Mesenchymal stem cell (in vitro differentiated cells and primary cell): ENCODE measurements around the gene PARD3.

ENCODE experiments used
- DNase-seq: peaks from one replicate; pipeline ENCODE4 v3.0.0-alpha.2; 2013
- H2AFZ ChIP-seq: one replicate; pipeline ENCODE4 v1.6.1; 2013; ENCODE audit warnings: low read depth, mild to moderate bottlenecking, control low read depth, inconsistent platforms, low read length, moderate library complexity
- H2AK5ac ChIP-seq: 2 replicates; pipeline ENCODE4 v1.6.1; 2013; ENCODE audit warnings: low read length, moderate library complexity, mild to moderate bottlenecking, inconsistent platforms; ENCODE audit not compliant: severe bottlenecking
- H2BK120ac ChIP-seq: one replicate; pipeline ENCODE4 v1.6.1; 2013; ENCODE audit warnings: low read depth, mild to moderate bottlenecking, inconsistent platforms, low read length, moderate library complexity
- H2BK12ac ChIP-seq, 2 experiments: one replicate each; pipeline ENCODE4 v1.6.1; 2013; ENCODE audit warnings: inconsistent platforms in 2 of 2, low read length in 2 of 2, mild to moderate bottlenecking in 2 of 2, moderate library complexity in 2 of 2, control low read depth in 1 of 2
- H2BK15ac ChIP-seq: one replicate; pipeline ENCODE4 v1.6.1; 2013; ENCODE audit warnings: mild to moderate bottlenecking, low read depth, inconsistent platforms; ENCODE audit not compliant: poor library complexity, severe bottlenecking
- H2BK5ac ChIP-seq: 2 replicates; pipeline ENCODE4 v1.6.1; 2013; ENCODE audit warnings: low read depth, mild to moderate bottlenecking, low read length, control low read depth, inconsistent platforms; ENCODE audit not compliant: poor library complexity, severe bottlenecking
- H3K14ac ChIP-seq, 2 experiments: one replicate each; pipeline ENCODE4 v1.6.1; 2013; ENCODE audit warnings: inconsistent platforms in 2 of 2, low read length in 2 of 2, control low read depth in 1 of 2, mild to moderate bottlenecking in 1 of 2, moderate library complexity in 1 of 2
- H3K18ac ChIP-seq, 2 experiments: one replicate each; pipeline ENCODE4 v1.6.1; 2013; ENCODE audit warnings: inconsistent platforms in 2 of 2, low read length in 2 of 2, control low read depth in 1 of 2, low read depth in 1 of 2, mild to moderate bottlenecking in 1 of 2
- H3K23ac ChIP-seq, 2 experiments: one replicate each; pipeline ENCODE4 v1.6.1; 2013; ENCODE audit warnings: inconsistent platforms in 2 of 2, low read length in 2 of 2, mild to moderate bottlenecking in 2 of 2, moderate library complexity in 2 of 2, control low read depth in 1 of 2
- H3K27ac ChIP-seq: 2 replicates; pipeline ENCODE4 v1.5.1; 2013; ENCODE audit warnings: mild to moderate bottlenecking, moderate library complexity, low read length, control low read depth, inconsistent platforms; ENCODE audit not compliant: poor library complexity, severe bottlenecking
- H3K27me3 ChIP-seq, 2 experiments: 2 replicates each; pipeline versions ENCODE4 v1.6.1 to v1.7.0; 2013; ENCODE audit warnings: low read length in 2 of 2, mild to moderate bottlenecking in 2 of 2, moderate library complexity in 2 of 2, control low read depth in 1 of 2, inconsistent platforms in 1 of 2; ENCODE audit not compliant: control insufficient read depth in 1 of 2, insufficient read depth in 1 of 2
- H3K36me3 ChIP-seq, 2 experiments: 2 replicates each; pipeline versions ENCODE4 v1.6.1 to v1.7.0; 2013; ENCODE audit warnings: low read length in 2 of 2, control low read depth in 1 of 2, inconsistent platforms in 1 of 2, low read depth in 1 of 2, mild to moderate bottlenecking in 1 of 2; ENCODE audit not compliant: insufficient read depth in 2 of 2, control insufficient read depth in 1 of 2
- H3K4ac ChIP-seq, 2 experiments: one replicate each; pipeline ENCODE4 v1.6.1; 2013; ENCODE audit warnings: inconsistent platforms in 2 of 2, low read length in 2 of 2, mild to moderate bottlenecking in 2 of 2, moderate library complexity in 2 of 2, control low read depth in 1 of 2, low read depth in 1 of 2
- H3K4me1 ChIP-seq: 2 replicates; pipeline ENCODE4 v1.6.1; 2013; ENCODE audit warnings: low read depth, low read length, control low read depth; ENCODE audit not compliant: control insufficient read depth, insufficient read depth
- H3K4me2 ChIP-seq: 2 replicates; pipeline ENCODE4 v1.6.1; 2013; ENCODE audit warnings: low read length, mild to moderate bottlenecking, inconsistent platforms; ENCODE audit not compliant: poor library complexity, severe bottlenecking
- H3K4me3 ChIP-seq, 2 experiments: 2 replicates each; pipeline versions ENCODE4 v1.5.1 to v1.7.0; 2013; ENCODE audit warnings: low read length in 2 of 2, mild to moderate bottlenecking in 2 of 2, control low read depth in 1 of 2, low read depth in 1 of 2; ENCODE audit not compliant: insufficient read depth in 1 of 2
- H3K79me1 ChIP-seq: replicated peaks from 2 replicates; pipeline ENCODE4 v1.6.1; 2013; ENCODE audit warnings: mild to moderate bottlenecking, control low read depth, low read length, inconsistent platforms; ENCODE audit not compliant: poor library complexity, severe bottlenecking
- H3K9ac ChIP-seq: 2 replicates; pipeline ENCODE4 v1.7.0; 2013; ENCODE audit warnings: mild to moderate bottlenecking, low read length, moderate library complexity
- H3K9me3 ChIP-seq: 2 replicates; pipeline ENCODE4 v1.7.0; 2013; ENCODE audit warnings: mild to moderate bottlenecking, low read length; ENCODE audit not compliant: control insufficient read depth
- H4K8ac ChIP-seq: one replicate; pipeline ENCODE4 v1.6.1; 2013; ENCODE audit warnings: inconsistent platforms, mild to moderate bottlenecking, low read length, moderate library complexity
- H4K91ac ChIP-seq: one replicate; pipeline ENCODE4 v1.6.1; 2013; ENCODE audit warnings: mild to moderate bottlenecking, low read length, inconsistent platforms
- WGBS: methylation state at CpG from one replicate; pipeline ENCODE4 v1.1.7; 2013; ENCODE audit warnings: mixed read lengths; 5-methylcytosine and 5-hydroxymethylcytosine counted together

The PARD3 gene

GRCh38 chr10:34193931-34194626 is 621.0 kb downstream of the PARD3 start:
- Histone ChIP-seq H3K4me2 (no peak overlapping the region), H4K91ac (no peak overlapping the region), H2BK120ac (no peak overlapping the region), H2AFZ (no peak overlapping the region), H3K27ac (no peak overlapping the region), H2BK12ac (no peak overlapping the region), H4K8ac (no peak overlapping the region), H3K4me1 (peaks cover 2% of the 10 kb centered on the region), H3K9ac (peak overlapping the region; percentile 54), H2BK15ac (no peak overlapping the region), H2BK5ac (no peak overlapping the region), H3K4me3 (peak overlapping the region in 1 of 2 experiments; percentile 43), H2AK5ac (no peak overlapping the region), H3K79me1 (peaks cover 23% of the 10 kb centered on the region), H3K14ac (no peak overlapping the region), H3K23ac (no peak overlapping the region), H3K4ac (peak overlapping the region in 1 of 2 experiments; percentile 30), H3K36me3 (peaks cover 0 to 3% of the 10 kb centered on the region in 2 experiments), H3K9me3 (no peaks in the 10 kb centered on the region), H3K27me3 (no peaks in the 10 kb centered on the region), H3K18ac (no peak overlapping the region)
- 33% methylated on average over 2 of the region's 7 CpGs for WGBS
- DNase-seq: peak; percentile 90

- Histone ChIP-seq H3K4ac (no peak overlapping the region), H3K4me3 (no peak overlapping the region), H3K18ac (no peak overlapping the region), H3K9me3 (no peaks in the 10 kb centered on the region), H2BK5ac (no peak overlapping the region), H2AK5ac (no peak overlapping the region), H2BK15ac (no peak overlapping the region), H3K79me1 (peaks cover 24% of the 10 kb centered on the region), H3K4me1 (peaks cover 2% of the 10 kb centered on the region), H3K4me2 (no peak overlapping the region), H3K36me3 (peaks cover 0 to 1% of the 10 kb centered on the region in 2 experiments), H3K27me3 (no peaks in the 10 kb centered on the region), H3K27ac (no peak overlapping the region), H4K8ac (no peak overlapping the region), H3K9ac (no peak overlapping the region), H3K23ac (no peak overlapping the region), H4K91ac (no peak overlapping the region), H2AFZ (no peak overlapping the region), H3K14ac (no peak overlapping the region), H2BK12ac (peak overlapping the region in 1 of 2 experiments; percentile 12), H2BK120ac (no peak overlapping the region)
- no peak for DNase-seq
- 100% methylated on average over 1 of the region's 5 CpGs for WGBS
These were observed 622.5 kb downstream of the PARD3 start for GRCh38 chr10:34192646-34193045.

- no peak for DNase-seq
- Histone ChIP-seq H3K18ac (peak overlapping the region in 1 of 2 experiments; percentile 29), H2BK12ac (peak overlapping the region in 1 of 2 experiments; percentile 47), H3K27ac (no peak overlapping the region), H3K23ac (no peak overlapping the region), H2AFZ (no peak overlapping the region), H3K4me2 (no peak overlapping the region), H3K14ac (no peak overlapping the region), H2BK15ac (no peak overlapping the region), H3K4me1 (peaks cover 4% of the 10 kb centered on the region), H3K4ac (no peak overlapping the region), H3K9me3 (no peaks in the 10 kb centered on the region), H3K4me3 (no peak overlapping the region), H4K8ac (peak overlapping the region; percentile 24), H2BK5ac (no peak overlapping the region), H4K91ac (no peak overlapping the region), H3K9ac (no peak overlapping the region), H2AK5ac (no peak overlapping the region), H3K79me1 (peaks cover 22% of the 10 kb centered on the region), H3K36me3 (no peaks in the 10 kb centered on the region), H3K27me3 (no peaks in the 10 kb centered on the region), H2BK120ac (no peak overlapping the region)
- 76% methylated on average over 3 of the region's 3 CpGs for WGBS
These were observed 623.7 kb downstream of the PARD3 start for GRCh38 chr10:34191406-34191805.

- H3K27ac ChIP-seq: no peak overlapping the region
- peak overlapping the region in 1 of 2 experiments; percentile 52 for H3K18ac ChIP-seq
- WGBS: 82% methylated on average over 7 of the region's 7 CpGs
- H2AFZ ChIP-seq: no peak overlapping the region
- no peak overlapping the region for H3K9ac ChIP-seq
- no peak overlapping the region for H3K23ac ChIP-seq
- no peaks in the 10 kb centered on the region for H3K9me3 ChIP-seq
- no peak for DNase-seq
- no peak overlapping the region for H2AK5ac ChIP-seq
- H3K4ac ChIP-seq: no peak overlapping the region
- H2BK5ac ChIP-seq: no peak overlapping the region
- H2BK15ac ChIP-seq: no peak overlapping the region
- H2BK12ac ChIP-seq: no peak overlapping the region
- H3K27me3 ChIP-seq: no peaks in the 10 kb centered on the region
- H4K91ac ChIP-seq: no peak overlapping the region
- H3K36me3 ChIP-seq: no peaks in the 10 kb centered on the region
- no peak overlapping the region for H2BK120ac ChIP-seq
- peaks cover 8% of the 10 kb centered on the region for H3K4me1 ChIP-seq
- H3K4me3 ChIP-seq: no peak overlapping the region
- no peak overlapping the region for H3K14ac ChIP-seq
- H4K8ac ChIP-seq: no peak overlapping the region
- H3K4me2 ChIP-seq: no peak overlapping the region
- H3K79me1 ChIP-seq: peaks cover 23% of the 10 kb centered on the region
These were observed 624.5 kb downstream of the PARD3 start for GRCh38 chr10:34190580-34190979.
